ENCODE measurements around the gene NSRP1. TPM values are rescaled to one million over a fixed set of nuclear protein-coding genes. Genes with fewer than 3 reads are reported as not detected.
A peak's percentile ranks its signal among the peaks of the same experiment; 100 is the strongest.
"Not testable (repeated sequence)": the region's sequence is repeated elsewhere in the genome, so short reads cannot be mapped to it uniquely, and the experiment has no call there.

NSRP1 gene
- total RNA-seq, 1 donor from 2014 or later: 11.1 TPM

- no peaks in the 10 kb centered on the region for H3K36me3 ChIP-seq (ENCODE audit: control insufficient read depth, insufficient read depth, low read length)
- no peak for DNase-seq (ENCODE audit: low read depth)
- TF ChIP-seq CTCF (IDR thresholded peaks at IDR 0.05; ENCODE audit: insufficient read depth, low read length, poor library complexity, severe bottlenecking): no peak
- H3K27me3 ChIP-seq (ENCODE audit: control insufficient read depth, insufficient read depth, low read length): no peaks in the 10 kb centered on the region
- H3K4me3 ChIP-seq (ENCODE audit: low read depth, low read length): no peak overlapping the region
Observed at GRCh38 chr17:30112794-30113193, 3.8 kb upstream of the NSRP1 start.

GRCh38 chr17:30113213-30113612 lies 3.4 kb upstream of the NSRP1 start:
- Histone ChIP-seq H3K4me3 (ENCODE audit: low read depth, low read length) (no peak overlapping the region), H3K36me3 (ENCODE audit: control insufficient read depth, insufficient read depth, low read length) (no peaks in the 10 kb centered on the region), H3K27me3 (ENCODE audit: control insufficient read depth, insufficient read depth, low read length) (no peaks in the 10 kb centered on the region)
- TF ChIP-seq CTCF (IDR thresholded peaks at IDR 0.05; ENCODE audit: insufficient read depth, low read length, poor library complexity, severe bottlenecking): no peak
- DNase-seq (ENCODE audit: low read depth): no peak

GRCh38 chr17:30116345-30116660 lies 313 bp upstream of the NSRP1 start:
- DNase-seq (ENCODE audit: low read depth): no peak
- no peaks in the 10 kb centered on the region for H3K27me3 ChIP-seq (ENCODE audit: control insufficient read depth, insufficient read depth, low read length)
- no peaks in the 10 kb centered on the region for H3K36me3 ChIP-seq (ENCODE audit: control insufficient read depth, insufficient read depth, low read length)
- TF ChIP-seq CTCF (IDR thresholded peaks at IDR 0.05; ENCODE audit: insufficient read depth, low read length, poor library complexity, severe bottlenecking): no peak
- peak overlapping the region; percentile 74 for H3K4me3 ChIP-seq (ENCODE audit: low read depth, low read length)

- Histone ChIP-seq H3K36me3 (ENCODE audit: control insufficient read depth, insufficient read depth, low read length) (no peaks in the 10 kb centered on the region), H3K4me3 (ENCODE audit: low read depth, low read length) (peak overlapping the region; percentile 74), H3K27me3 (ENCODE audit: control insufficient read depth, insufficient read depth, low read length) (no peaks in the 10 kb centered on the region)
- DNase-seq (ENCODE audit: low read depth): no peak
- no peak for TF ChIP-seq CTCF (IDR thresholded peaks at IDR 0.05; ENCODE audit: insufficient read depth, low read length, poor library complexity, severe bottlenecking)
Observed at GRCh38 chr17:30117675-30118081, 1.1 kb downstream of the NSRP1 start.

- not testable (repeated sequence) for H3K36me3 ChIP-seq (ENCODE audit: control insufficient read depth, insufficient read depth, low read length); H3K4me3 ChIP-seq (ENCODE audit: low read depth, low read length); H3K27me3 ChIP-seq (ENCODE audit: control insufficient read depth, insufficient read depth, low read length); DNase-seq (ENCODE audit: low read depth)
Observed at GRCh38 chr17:30118635-30119034, 2.0 kb downstream of the NSRP1 start.

GRCh38 chr17:30124273-30124796 lies 7.7 kb downstream of the NSRP1 start:
- no peak for TF ChIP-seq CTCF (IDR thresholded peaks at IDR 0.05; ENCODE audit: insufficient read depth, low read length, poor library complexity, severe bottlenecking)
- Histone ChIP-seq H3K4me3 (ENCODE audit: low read depth, low read length) (no peak overlapping the region), H3K27me3 (ENCODE audit: control insufficient read depth, insufficient read depth, low read length) (no peaks in the 10 kb centered on the region), H3K36me3 (ENCODE audit: control insufficient read depth, insufficient read depth, low read length) (no peaks in the 10 kb centered on the region)
- DNase-seq (ENCODE audit: low read depth): no peak
